HepG2 (cell line): ENCODE data around the gene LDLRAP1. TPM values are rescaled to one million over a fixed set of nuclear protein-coding genes. Genes with fewer than 3 reads are reported as not detected.

ENCODE experiments used
- GPN1 ChIP-seq: sonication (generic); formaldehyde crosslinking; IDR thresholded peaks from 2 replicates; pipeline ENCODE4 v1.5.1; 2020; ENCODE audit warnings: missing genetic modification reagents, borderline replicate concordance
- HDAC2 ChIP-seq: sonication (generic); formaldehyde crosslinking; IDR thresholded peaks from 2 replicates; pipeline ENCODE4 v1.4.0; 2020; ENCODE audit warnings: missing genetic modification reagents
- NCOA1 ChIP-seq: sonication (generic); formaldehyde crosslinking; IDR thresholded peaks from 2 replicates; pipeline ENCODE4 v1.9.0; 2021; ENCODE audit warnings: missing genetic modification reagents
- PHF8 ChIP-seq: sonication (generic); formaldehyde crosslinking; IDR thresholded peaks from 2 replicates; pipeline ENCODE4 v1.5.0; 2020; ENCODE audit warnings: missing genetic modification reagents
- RXRA ChIP-seq: sonication (generic); formaldehyde crosslinking; IDR thresholded peaks from 2 replicates; pipeline ENCODE4 v1.5.1; 2020; ENCODE audit warnings: missing genetic modification reagents
- SAP130 ChIP-seq: IDR thresholded peaks from 2 replicates; pipeline ENCODE4 v1.6.1; 2016; ENCODE audit warnings: low read depth
- SMAD9 ChIP-seq: sonication (generic); formaldehyde crosslinking; IDR thresholded peaks from 2 replicates; pipeline ENCODE4 v1.5.1; 2020; ENCODE audit warnings: mild to moderate bottlenecking, missing genetic modification reagents
- TARDBP ChIP-seq: sonication (generic); formaldehyde crosslinking; IDR thresholded peaks from 2 replicates; pipeline ENCODE4 v1.8.0; 2022; ENCODE audit warnings: mild to moderate bottlenecking, missing genetic modification reagents
- THAP9 ChIP-seq: sonication (generic); formaldehyde crosslinking; IDR thresholded peaks from 2 replicates; pipeline ENCODE4; 2020; ENCODE audit warnings: missing genetic modification reagents, mild to moderate bottlenecking, borderline replicate concordance
- TRAFD1 ChIP-seq: sonication (generic); formaldehyde crosslinking; IDR thresholded peaks from 2 replicates; pipeline ENCODE4 v1.5.1; 2020; ENCODE audit warnings: missing genetic modification reagents, mild to moderate bottlenecking, borderline replicate concordance
- ZNF350 ChIP-seq: sonication (generic); formaldehyde crosslinking; IDR thresholded peaks from 2 replicates; pipeline ENCODE4 v1.4.0; 2020; ENCODE audit warnings: mild to moderate bottlenecking, low read depth, missing genetic modification reagents, borderline replicate concordance
- ZNF841 ChIP-seq: sonication (generic); formaldehyde crosslinking; IDR thresholded peaks from 2 replicates; pipeline ENCODE4 v1.8.1; 2023; ENCODE audit warnings: missing genetic modification reagents, borderline replicate concordance
- ZSCAN21 ChIP-seq: sonication (generic); formaldehyde crosslinking; IDR thresholded peaks from 2 replicates; pipeline ENCODE4 v1.8.0; 2022; ENCODE audit warnings: mild to moderate bottlenecking, missing genetic modification reagents, moderate library complexity, borderline replicate concordance
- ZSCAN9 ChIP-seq: IDR thresholded peaks from 2 replicates; pipeline ENCODE4 v1.6.1; 2016; ENCODE audit warnings: borderline replicate concordance
- polyA plus RNA-seq, 8 experiments: library from polyadenylated mRNA; depleted of rRNA in 3 of 8; stranded (reverse) in 7 of 8; unstranded in 1 of 8; fragments of >200 nt; fragmentation: Illumina TruSeq in 4 of 8; extraction: Trizol in 4 of 8; gene quantifications; 2 replicates each; pipeline versions ENCODE4 v1.2.1 to v1.2.3, GENCODE V29; 2011 to 2016; ENCODE audit warnings: low read depth in 4 of 8, missing spikeins in 1 of 8, mixed read lengths in 1 of 8; ENCODE audit not compliant: insufficient read depth in 1 of 8
- total RNA-seq, 5 experiments: library from RNA; depleted of rRNA; stranded (reverse); fragments of >200 nt; fragmentation: Illumina TruSeq; extraction: Trizol; gene quantifications; 2 replicates each; pipeline ENCODE4 v1.2.3, GENCODE V29; 2016; ENCODE audit warnings: low read depth in 1 of 5
- TF ChIP-seq, protein P1 (sequence below): sonication (generic); formaldehyde crosslinking; IDR thresholded peaks from 2 replicates; pipeline ENCODE4 v1.4.0; 2020; ENCODE audit warnings: mild to moderate bottlenecking, missing genetic modification reagents
- TF ChIP-seq, protein P2 (sequence below): sonication (generic); formaldehyde crosslinking; IDR thresholded peaks from 2 replicates; pipeline ENCODE4 v1.4.0; 2020; ENCODE audit warnings: mild to moderate bottlenecking, missing genetic modification reagents
- TF ChIP-seq, protein P3 (sequence below): sonication (generic); formaldehyde crosslinking; IDR thresholded peaks from 2 replicates; pipeline ENCODE4 v1.8.1; 2022; ENCODE audit warnings: mild to moderate bottlenecking, missing genetic modification reagents

The LDLRAP1 gene
- total and polyA plus RNA-seq, 2 of the 13 experiments (the other 11 are each of a cell fraction or from before 2014, with no cell fraction given) = 7.2 to 12.1 TPM

GRCh38 chr1:25549273-25550154, 6.1 kb downstream of the LDLRAP1 start (continued):
- TF ChIP-seq TRAFD1 (CRISPR knock-in tag) (no peak), SAP130 (CRISPR knock-in tag) (peak; percentile 45; the same call in 1 of the 2 replicates), ZNF841 (CRISPR knock-in tag) (no peak), HDAC2 (CRISPR knock-in tag) (no peak), GPN1 (CRISPR knock-in tag) (no peak), SMAD9 (CRISPR knock-in tag) (no peak), THAP9 (no peak), ZSCAN21 (0 out of 2 replicates have a peak, but pooled peaks have one; percentile 17), ZNF350 (CRISPR knock-in tag) (peak; percentile 37; the same call in 1 of the 2 replicates), NCOA1 (CRISPR knock-in tag) (no peak), TARDBP (CRISPR knock-in tag) (no peak), RXRA (CRISPR knock-in tag) (peak; percentile 21; the same call in 1 of the 2 replicates), ZSCAN9 (CRISPR knock-in tag) (no peak), PHF8 (CRISPR knock-in tag) (peak; percentile 26; the same call in 1 of the 2 replicates)
- TF ChIP-seq, protein P1, sequence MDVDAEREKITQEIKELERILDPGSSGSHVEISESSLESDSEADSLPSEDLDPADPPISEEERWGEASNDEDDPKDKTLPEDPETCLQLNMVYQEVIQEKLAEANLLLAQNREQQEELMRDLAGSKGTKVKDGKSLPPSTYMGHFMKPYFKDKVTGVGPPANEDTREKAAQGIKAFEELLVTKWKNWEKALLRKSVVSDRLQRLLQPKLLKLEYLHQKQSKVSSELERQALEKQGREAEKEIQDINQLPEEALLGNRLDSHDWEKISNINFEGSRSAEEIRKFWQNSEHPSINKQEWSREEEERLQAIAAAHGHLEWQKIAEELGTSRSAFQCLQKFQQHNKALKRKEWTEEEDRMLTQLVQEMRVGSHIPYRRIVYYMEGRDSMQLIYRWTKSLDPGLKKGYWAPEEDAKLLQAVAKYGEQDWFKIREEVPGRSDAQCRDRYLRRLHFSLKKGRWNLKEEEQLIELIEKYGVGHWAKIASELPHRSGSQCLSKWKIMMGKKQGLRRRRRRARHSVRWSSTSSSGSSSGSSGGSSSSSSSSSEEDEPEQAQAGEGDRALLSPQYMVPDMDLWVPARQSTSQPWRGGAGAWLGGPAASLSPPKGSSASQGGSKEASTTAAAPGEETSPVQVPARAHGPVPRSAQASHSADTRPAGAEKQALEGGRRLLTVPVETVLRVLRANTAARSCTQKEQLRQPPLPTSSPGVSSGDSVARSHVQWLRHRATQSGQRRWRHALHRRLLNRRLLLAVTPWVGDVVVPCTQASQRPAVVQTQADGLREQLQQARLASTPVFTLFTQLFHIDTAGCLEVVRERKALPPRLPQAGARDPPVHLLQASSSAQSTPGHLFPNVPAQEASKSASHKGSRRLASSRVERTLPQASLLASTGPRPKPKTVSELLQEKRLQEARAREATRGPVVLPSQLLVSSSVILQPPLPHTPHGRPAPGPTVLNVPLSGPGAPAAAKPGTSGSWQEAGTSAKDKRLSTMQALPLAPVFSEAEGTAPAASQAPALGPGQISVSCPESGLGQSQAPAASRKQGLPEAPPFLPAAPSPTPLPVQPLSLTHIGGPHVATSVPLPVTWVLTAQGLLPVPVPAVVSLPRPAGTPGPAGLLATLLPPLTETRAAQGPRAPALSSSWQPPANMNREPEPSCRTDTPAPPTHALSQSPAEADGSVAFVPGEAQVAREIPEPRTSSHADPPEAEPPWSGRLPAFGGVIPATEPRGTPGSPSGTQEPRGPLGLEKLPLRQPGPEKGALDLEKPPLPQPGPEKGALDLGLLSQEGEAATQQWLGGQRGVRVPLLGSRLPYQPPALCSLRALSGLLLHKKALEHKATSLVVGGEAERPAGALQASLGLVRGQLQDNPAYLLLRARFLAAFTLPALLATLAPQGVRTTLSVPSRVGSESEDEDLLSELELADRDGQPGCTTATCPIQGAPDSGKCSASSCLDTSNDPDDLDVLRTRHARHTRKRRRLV (CRISPR knock-in tag) = no peak
- TF ChIP-seq, protein P2, sequence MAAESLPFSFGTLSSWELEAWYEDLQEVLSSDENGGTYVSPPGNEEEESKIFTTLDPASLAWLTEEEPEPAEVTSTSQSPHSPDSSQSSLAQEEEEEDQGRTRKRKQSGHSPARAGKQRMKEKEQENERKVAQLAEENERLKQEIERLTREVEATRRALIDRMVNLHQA = no peak
- TF ChIP-seq, protein P3, sequence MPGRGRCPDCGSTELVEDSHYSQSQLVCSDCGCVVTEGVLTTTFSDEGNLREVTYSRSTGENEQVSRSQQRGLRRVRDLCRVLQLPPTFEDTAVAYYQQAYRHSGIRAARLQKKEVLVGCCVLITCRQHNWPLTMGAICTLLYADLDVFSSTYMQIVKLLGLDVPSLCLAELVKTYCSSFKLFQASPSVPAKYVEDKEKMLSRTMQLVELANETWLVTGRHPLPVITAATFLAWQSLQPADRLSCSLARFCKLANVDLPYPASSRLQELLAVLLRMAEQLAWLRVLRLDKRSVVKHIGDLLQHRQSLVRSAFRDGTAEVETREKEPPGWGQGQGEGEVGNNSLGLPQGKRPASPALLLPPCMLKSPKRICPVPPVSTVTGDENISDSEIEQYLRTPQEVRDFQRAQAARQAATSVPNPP (CRISPR knock-in tag) = no peak
